ENCODE results near the gene GPR141. TPM values are rescaled to one million over a fixed set of nuclear protein-coding genes. Genes with fewer than 3 reads are reported as not detected.

The GPR141 gene
- total RNA-seq, 1 experiment from 2014 or later: 1.8 TPM

- CTCF ChIA-PET: no interaction called here
- Mint-ChIP-seq H3K27me3 (ENCODE audit: low read depth) (no peaks in the 10 kb centered on the region), H3K36me3 (no peaks in the 10 kb centered on the region), H3K27ac (no peak overlapping the region), H3K4me3 (no peak overlapping the region), H3K4me1 (peaks cover 38% of the 10 kb centered on the region), H3K9me3 (no peaks in the 10 kb centered on the region)
- TF ChIP-seq USF1 (CRISPR knock-in tag; IDR thresholded peaks at IDR 0.05) (no peak), NFYB (CRISPR knock-in tag; conservative IDR thresholded peaks at IDR 0.05; ENCODE audit: low read depth) (no peak), ATF1 (CRISPR knock-in tag; IDR thresholded peaks at IDR 0.05) (no peak), ZSCAN18 (CRISPR knock-in tag; IDR thresholded peaks at IDR 0.05) (no peak), ZNF138 (CRISPR knock-in tag; conservative IDR thresholded peaks at IDR 0.05) (no peak), ZMAT4 (CRISPR knock-in tag; IDR thresholded peaks at IDR 0.05) (no peak), TP53 (CRISPR knock-in tag; IDR thresholded peaks at IDR 0.05) (no peak), NFATC4 (CRISPR knock-in tag; IDR thresholded peaks at IDR 0.05) (no peak)
- POLR2A ChIA-PET: no interaction called here
- DNase-seq (ENCODE audit: low spot score) (no peak), ATAC-seq (no peak)
These were observed 23.5 kb upstream of the GPR141 start for GRCh38 chr7:37659971-37660565.

- ATAC-seq (no peak), DNase-seq (ENCODE audit: low spot score) (no peak)
- H3K27ac Mint-ChIP-seq: no peak overlapping the region
- H3K36me3 Mint-ChIP-seq: no peaks in the 10 kb centered on the region
- no peaks in the 10 kb centered on the region for H3K9me3 Mint-ChIP-seq
- ChIA-PET POLR2A (no interaction called here), CTCF (no interaction called here)
- H3K4me1 Mint-ChIP-seq: peaks cover 43% of the 10 kb centered on the region
- TF ChIP-seq KAT7 (CRISPR knock-in tag; IDR thresholded peaks at IDR 0.05; ENCODE audit: borderline replicate concordance) (no peak), TP53 (CRISPR knock-in tag; IDR thresholded peaks at IDR 0.05) (no peak), ZNF423 (CRISPR knock-in tag; IDR thresholded peaks at IDR 0.05) (no peak), AFF4 (CRISPR knock-in tag; IDR thresholded peaks at IDR 0.05; ENCODE audit: borderline replicate concordance) (no peak), CTCF (IDR thresholded peaks at IDR 0.05) (no peak), CREB1 (CRISPR knock-in tag; IDR thresholded peaks at IDR 0.05) (no peak), TCF7 (CRISPR knock-in tag; IDR thresholded peaks at IDR 0.05; ENCODE audit: low read depth) (no peak)
- H3K27me3 Mint-ChIP-seq (ENCODE audit: low read depth): no peaks in the 10 kb centered on the region
- no peak overlapping the region for H3K4me3 Mint-ChIP-seq
These were observed 23.0 kb upstream of the GPR141 start for GRCh38 chr7:37660614-37661013.

GRCh38 chr7:37663693-37664092, 19.9 kb upstream of the GPR141 start:
- TF ChIP-seq ZNF138 (CRISPR knock-in tag; conservative IDR thresholded peaks at IDR 0.05): no peak
- Mint-ChIP-seq H3K36me3 (no peaks in the 10 kb centered on the region), H3K27me3 (ENCODE audit: low read depth) (no peaks in the 10 kb centered on the region), H3K4me3 (no peak overlapping the region), H3K9me3 (no peaks in the 10 kb centered on the region), H3K4me1 (peaks cover 52% of the 10 kb centered on the region), H3K27ac (no peak overlapping the region)
- ChIA-PET CTCF (no interaction called here), POLR2A (no interaction called here)
- no peak for DNase-seq (ENCODE audit: low spot score)
- no peak for ATAC-seq

All from WTC11 (cell line).